OCI-LY7 (cell line): Measurements from ENCODE around the gene RSPH1. TPM values are rescaled to one million over a fixed set of nuclear protein-coding genes. Genes with fewer than 3 reads are reported as not detected.

ENCODE experiments used
- BruUV-seq: library from RNA; stranded (reverse); fragments of 400-500 nt; replicated peaks from 2 replicates; lab custom pipeline; 2021; lab: Mats Ljungman, UMichigan
- CTCF ChIA-PET: fragments of 300-600 bp; sonication (Branson Sonifier 250); formaldehyde crosslinking; loops from one replicate; lab custom pipeline; 2022; ENCODE audit warnings: antibody characterized with exemption; ENCODE audit not compliant: unreplicated experiment; lab: Charles Lee
- POLR2A ChIA-PET: fragments of 300-600 bp; sonication (Branson Sonifier 250); formaldehyde crosslinking; loops from one replicate; lab custom pipeline; 2022; ENCODE audit warnings: antibody characterized with exemption; lab: Charles Lee
- DNase-seq: peaks from one replicate; pipeline ENCODE4 v3.0.0-alpha.2; 2015; ENCODE audit warnings: low spot score
- H2AFZ ChIP-seq: fragments of 200-600 bp; sonication (generic), shearing (Covaris generic); 2 replicates; pipeline ENCODE4 v1.6.1; 2014; ENCODE audit warnings: mild to moderate bottlenecking, antibody characterized with exemption, low read length, moderate library complexity
- H3K27ac ChIP-seq: fragments of 200-600 bp; sonication (generic); 2 replicates; pipeline ENCODE4 v1.5.1; 2014; ENCODE audit warnings: mixed run types, low read depth, mild to moderate bottlenecking, moderate library complexity, low read length, inconsistent platforms; ENCODE audit not compliant: poor library complexity, severe bottlenecking
- H3K36me3 ChIP-seq: fragments of 200-600 bp; sonication (generic); 2 replicates; pipeline ENCODE4 v1.6.1; 2014; ENCODE audit warnings: mild to moderate bottlenecking, antibody characterized with exemption, low read length, moderate library complexity, mixed read lengths; ENCODE audit not compliant: insufficient read depth
- H3K4me1 ChIP-seq: fragments of 200-600 bp; sonication (generic); 2 replicates; pipeline ENCODE4 v1.5.1; 2014; ENCODE audit warnings: mild to moderate bottlenecking, low read length; ENCODE audit not compliant: insufficient read depth, poor library complexity, severe bottlenecking
- H3K4me2 ChIP-seq: fragments of 200-600 bp; sonication (generic); 2 replicates; pipeline ENCODE4 v1.6.1; 2014; ENCODE audit warnings: mild to moderate bottlenecking, low read length
- H3K4me3 ChIP-seq: fragments of 200-600 bp; sonication (generic); 2 replicates; pipeline ENCODE4 v1.5.1; 2014; ENCODE audit warnings: mild to moderate bottlenecking, low read depth, low read length; ENCODE audit not compliant: poor library complexity, severe bottlenecking
- H3K79me2 ChIP-seq: fragments of 200-600 bp; sonication (generic); 2 replicates; pipeline ENCODE4 v1.6.1; 2016; ENCODE audit warnings: low read depth, mild to moderate bottlenecking, low read length, moderate library complexity, mixed read lengths; ENCODE audit not compliant: insufficient read depth
- H3K9me2 ChIP-seq: fragments of 200-600 bp; sonication (generic); 2 replicates; pipeline ENCODE4 v1.6.1; 2016; ENCODE audit warnings: mild to moderate bottlenecking, low read length, mixed read lengths; ENCODE audit not compliant: insufficient read depth
- H3K9me3 ChIP-seq: fragments of 200-600 bp; sonication (generic); 2 replicates; pipeline ENCODE4 v1.6.1; 2014; ENCODE audit warnings: mild to moderate bottlenecking, mixed run types, low read length, mixed read lengths
- H4K20me1 ChIP-seq: fragments of 200-600 bp; sonication (generic); 2 replicates; pipeline ENCODE4 v1.6.1; 2014; ENCODE audit warnings: mild to moderate bottlenecking, antibody characterized with exemption, low read length, moderate library complexity, mixed read lengths; ENCODE audit not compliant: insufficient read depth
- CTCF ChIP-seq: fragments of 200-600 bp; sonication (generic); conservative IDR thresholded peaks from 2 replicates; pipeline ENCODE4 v1.5.1; 2014; ENCODE audit warnings: mild to moderate bottlenecking, antibody characterized with exemption, low read length, moderate library complexity, mixed read lengths
- EZH2phosphoT487 ChIP-seq: fragments of 200-600 bp; sonication (generic); IDR thresholded peaks from 2 replicates; pipeline ENCODE4 v1.6.1; 2018; ENCODE audit warnings: low read depth, borderline replicate concordance, mild to moderate bottlenecking, mixed run types, antibody characterized with exemption, low read length, moderate library complexity, mixed read lengths
- intact Hi-C: fragments of 100-400 bp; cut with micrococcal nuclease; formaldehyde crosslinking; loops from one replicate; pipeline ENCODE4 v1.10.0; 2022; ENCODE audit not compliant: unreplicated experiment
- total RNA-seq, 2 experiments: library from RNA; depleted of rRNA in 1 of 2; stranded (reverse); fragments of >200 nt in 1 of 2; shearing (Covaris generic) in 1 of 2; gene quantifications; 2 replicates each; pipeline ENCODE4 v1.2.3, GENCODE V29; 2014 to 2022

Gene RSPH1
- total RNA-seq, 2 experiments from 2014 or later: 1.9 to 2.5 TPM

- TF ChIP-seq CTCF (no peak), EZH2phosphoT487 (no peak)
- BruUV-seq: no TSS peak
- Histone ChIP-seq H3K27ac (no peak overlapping the region), H4K20me1 (no peaks in the 10 kb centered on the region), H3K4me1 (peaks cover 55% of the 10 kb centered on the region), H3K9me3 (peaks cover 9% of the 10 kb centered on the region; the same call in 1 of the 2 replicates), H3K79me2 (no peaks in the 10 kb centered on the region), H3K9me2 (no peaks in the 10 kb centered on the region), H3K4me3 (no peak overlapping the region), H2AFZ (no peak overlapping the region), H3K4me2 (no peak overlapping the region), H3K36me3 (no peaks in the 10 kb centered on the region; the same call in 1 of the 2 replicates)
- ChIA-PET CTCF (no interaction called here), POLR2A (interaction anchor here (0.7 to 1.6 kb wide), 3 partner anchors 8 to 53 kb away, joined by 3 to 4 read pairs (median 3); no protein-coding TSS in a partner anchor)
- intact Hi-C loops: loop anchor here (10.0 kb wide), 1 partner anchor 94 kb away; the partner anchor contains the start of gene TFF1
- no peak for DNase-seq
Measured at GRCh38 chr21:42459082-42459460, 37.0 kb downstream of the RSPH1 start.

- POLR2A ChIA-PET: interaction anchor here (1.9 kb wide), 1 partner anchor 80 kb away, joined by 6 read pairs; no protein-coding TSS in a partner anchor
Measured at GRCh38 chr21:42456457-42456856, 39.6 kb downstream of the RSPH1 start.

More at GRCh38 chr21:42456457-42456856, 39.6 kb downstream of the RSPH1 start:
- intact Hi-C loops: loop anchor here (10.0 kb wide), 1 partner anchor 92 kb away; the partner anchor contains the start of gene TFF1
- H3K36me3 ChIP-seq: no peaks in the 10 kb centered on the region; the same call in 1 of the 2 replicates
- peaks cover 37% of the 10 kb centered on the region for H3K4me1 ChIP-seq
- no peak for DNase-seq
- TF ChIP-seq CTCF (no peak), EZH2phosphoT487 (no peak)
- H3K27ac ChIP-seq: no peak overlapping the region
- no TSS peak for BruUV-seq
- no peaks in the 10 kb centered on the region for H3K79me2 ChIP-seq
- H3K9me3 ChIP-seq: peaks cover 9% of the 10 kb centered on the region; the same call in 1 of the 2 replicates
- H2AFZ ChIP-seq: no peak overlapping the region
- no peaks in the 10 kb centered on the region for H3K9me2 ChIP-seq
- no peak overlapping the region for H3K4me2 ChIP-seq
- H4K20me1 ChIP-seq: no peaks in the 10 kb centered on the region
- CTCF ChIA-PET: interaction anchor here (0.6 to 1.1 kb wide), 3 partner anchors 58 to 436 kb away, joined by 3 read pairs; no protein-coding TSS in a partner anchor
- H3K4me3 ChIP-seq: no peak overlapping the region
